ENCODE results near the gene NRCAM. TPM values are rescaled to one million over a fixed set of nuclear protein-coding genes. Genes with fewer than 3 reads are reported as not detected.

The NRCAM gene
- total and polyA plus RNA-seq, 2 of the 8 experiments (the other 6 are each of a cell fraction or from before 2014, with no cell fraction given), result 2.7 to 3.8 TPM

DNA sequence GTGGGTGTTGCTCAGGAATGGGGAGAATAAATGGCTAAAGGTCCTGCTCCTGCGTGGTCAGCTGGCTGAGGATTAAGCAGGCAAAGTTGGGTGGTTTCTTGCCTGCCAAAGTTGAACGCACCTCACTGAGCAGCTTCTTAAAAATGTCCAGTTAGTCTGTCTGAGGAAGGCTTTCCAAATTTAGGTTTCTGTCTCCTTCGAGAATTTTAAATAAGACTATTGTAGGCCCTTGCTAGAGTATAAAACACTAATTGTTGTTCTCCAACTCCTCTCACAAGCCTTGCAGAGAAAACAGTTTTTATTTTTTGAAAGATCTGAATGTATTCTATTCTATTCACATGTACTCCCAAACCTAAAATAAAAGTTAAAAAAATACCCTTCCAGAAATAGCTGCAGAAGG, 204.1 kb downstream of the NRCAM start:
- ChIA-PET CTCF (ENCODE audit: partially characterized antibody) (no interaction called here), POLR2A (ENCODE audit: partially characterized antibody) (no interaction called here)
- Histone ChIP-seq H3K18ac (ENCODE audit: extremely low read depth, low read length) (no peak overlapping the region), H3K56ac (replicated peaks; ENCODE audit: insufficient read length, low read depth, low read length) (no peak overlapping the region), H2BK120ac (replicated peaks; ENCODE audit: low read depth, low read length) (no peak overlapping the region), H4K91ac (replicated peaks; ENCODE audit: insufficient read length, low read length) (no peak overlapping the region), H3K23me2 (ENCODE audit: low read depth, low read length) (no peaks in the 10 kb centered on the region), H3K79me2 (ENCODE audit: control insufficient read depth in 1 of 2, insufficient read depth in 2 of 2, low read length in 2 of 2) (no peaks in the 10 kb centered on the region), H3K4me3 (ENCODE audit: extremely low read depth in 1 of 4, insufficient read depth in 2 of 4, low read depth in 3 of 4, low read length in 4 of 4) (no peak overlapping the region), H2BK5ac (ENCODE audit: low read depth, low read length) (no peak overlapping the region), H3K27me3 (replicated peaks in 1 of 4; ENCODE audit: control insufficient read depth in 3 of 4, extremely low read depth in 1 of 4, insufficient read depth in 3 of 4, low read length in 3 of 4) (no peaks in the 10 kb centered on the region), H2AFZ (ENCODE audit: low read length) (no peak overlapping the region), H2BK20ac (ENCODE audit: low read length) (no peak overlapping the region), H4K5ac (ENCODE audit: insufficient read length, low read depth, low read length) (no peak overlapping the region), H3K14ac (ENCODE audit: insufficient read length) (no peak overlapping the region), H3K9ac (replicated peaks in 1 of 4; ENCODE audit: extremely low read depth in 1 of 4, low read depth in 3 of 4, low read length in 3 of 4) (no peak overlapping the region), H3K79me1 (ENCODE audit: low read depth, low read length) (no peaks in the 10 kb centered on the region), H3K9me3 (ENCODE audit: insufficient read depth in 2 of 2, low read depth in 1 of 2, low read length in 1 of 2) (peaks cover 0 to 8% of the 10 kb centered on the region in 2 experiments; a peak in 2 of 4 replicates), H4K8ac (ENCODE audit: extremely low read depth, insufficient read depth, low read length) (no peak overlapping the region), H3K23ac (ENCODE audit: insufficient read length) (no peak overlapping the region), H2BK15ac (ENCODE audit: low read length) (no peak overlapping the region), H3K4ac (replicated peaks; ENCODE audit: insufficient read length, low read depth, low read length) (no peak overlapping the region), H2BK12ac (ENCODE audit: low read depth, low read length) (no peak overlapping the region), H3K36me3 (ENCODE audit: control insufficient read depth in 2 of 4, insufficient read depth in 4 of 4, low read length in 3 of 4) (no peaks in the 10 kb centered on the region), H3K4me1 (replicated peaks in 1 of 4; ENCODE audit: control insufficient read depth in 3 of 4, insufficient read depth in 4 of 4, low read length in 3 of 4) (no peaks in the 10 kb centered on the region), H3K27ac (ENCODE audit: low read depth, low read length) (no peak overlapping the region), H2AK5ac (ENCODE audit: low read depth, low read length) (no peak overlapping the region), H3K4me2 (ENCODE audit: insufficient read depth in 1 of 2, low read depth in 2 of 2, low read length in 2 of 2) (no peak overlapping the region), H4K20me1 (replicated peaks in 1 of 2; ENCODE audit: control insufficient read depth in 1 of 2, insufficient read depth in 2 of 2, low read length in 2 of 2) (no peaks in the 10 kb centered on the region)
- DNase-seq (ENCODE audit: low read depth in 1 of 2, low spot score in 2 of 2) (no peak), FAIRE-seq (no peak)
- TF ChIP-seq TCF12 (IDR thresholded peaks at IDR 0.05; ENCODE audit: low read depth, low read length) (no peak), RAD21 (IDR thresholded peaks at IDR 0.05 in 1 of 2, conservative IDR thresholded peaks at IDR 0.05 in 1 of 2; ENCODE audit: low read depth in 2 of 2, low read length in 2 of 2) (no peak), CTBP2 (IDR thresholded peaks at IDR 0.05; ENCODE audit: borderline replicate concordance, insufficient read depth, insufficient read length, low read length) (no peak), GABPA (IDR thresholded peaks at IDR 0.05; ENCODE audit: borderline replicate concordance, insufficient read depth, low read length) (no peak), TAF7 (optimal IDR thresholded peaks at IDR 0.05; ENCODE audit: borderline replicate concordance, low read depth, low read length) (no peak), JUN (IDR thresholded peaks at IDR 0.05; ENCODE audit: low read depth, low read length) (no peak)
- 82% methylated on average over 3 of the region's 3 CpGs; no CpG with 5 or more reads in 1 of the 2 experiments for WGBS, 2 experiments (ENCODE audit: extremely low coverage in 1 of 2, insufficient coverage in 1 of 2, insufficient read length in 1 of 2, insufficient replicate concordance in 2 of 2, low coverage in 1 of 2, low lambda C conversion rate in 2 of 2, missing lambda C conversion rate in 1 of 2)

Measured in H1 (cell line).